ENCODE measurements around the gene ONECUT2.

The ONECUT2 gene

GRCh38 chr18:57443247-57443646 is 8.1 kb downstream of the ONECUT2 start:
- no peak overlapping the region for H3K27ac ChIP-seq
- no peak for DNase-seq (ENCODE audit: low read depth, low spot score)

- no peak overlapping the region for H3K27ac ChIP-seq
- DNase-seq (ENCODE audit: low read depth, low spot score) = no peak
These were observed 8.5 kb downstream of the ONECUT2 start for GRCh38 chr18:57443702-57444101.

DNA sequence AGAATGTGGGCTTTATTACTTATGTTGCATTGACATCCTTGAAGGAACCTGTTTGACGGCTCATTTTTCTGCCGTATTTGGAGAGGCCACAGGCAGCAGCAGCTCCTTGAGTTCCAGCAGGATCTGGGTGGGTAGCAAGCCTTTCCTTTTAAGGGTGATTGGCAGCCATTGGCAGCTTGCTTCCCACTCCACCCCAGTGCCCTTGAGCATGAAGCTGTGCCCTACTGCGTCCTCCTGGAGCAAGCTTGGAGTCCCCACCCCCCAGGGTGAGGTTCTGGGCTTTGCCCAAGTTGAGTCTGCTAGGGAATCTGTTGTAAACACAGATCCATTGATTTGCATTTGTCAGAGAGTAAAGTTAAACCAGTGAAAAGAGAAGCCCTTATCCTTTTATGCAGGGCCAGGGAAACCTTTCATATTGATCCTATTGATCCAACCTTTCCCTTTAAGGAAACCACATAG is 9.2 kb downstream of the ONECUT2 start:
- no peak for DNase-seq (ENCODE audit: low read depth, low spot score)
- H3K27ac ChIP-seq = no peak overlapping the region

DNA sequence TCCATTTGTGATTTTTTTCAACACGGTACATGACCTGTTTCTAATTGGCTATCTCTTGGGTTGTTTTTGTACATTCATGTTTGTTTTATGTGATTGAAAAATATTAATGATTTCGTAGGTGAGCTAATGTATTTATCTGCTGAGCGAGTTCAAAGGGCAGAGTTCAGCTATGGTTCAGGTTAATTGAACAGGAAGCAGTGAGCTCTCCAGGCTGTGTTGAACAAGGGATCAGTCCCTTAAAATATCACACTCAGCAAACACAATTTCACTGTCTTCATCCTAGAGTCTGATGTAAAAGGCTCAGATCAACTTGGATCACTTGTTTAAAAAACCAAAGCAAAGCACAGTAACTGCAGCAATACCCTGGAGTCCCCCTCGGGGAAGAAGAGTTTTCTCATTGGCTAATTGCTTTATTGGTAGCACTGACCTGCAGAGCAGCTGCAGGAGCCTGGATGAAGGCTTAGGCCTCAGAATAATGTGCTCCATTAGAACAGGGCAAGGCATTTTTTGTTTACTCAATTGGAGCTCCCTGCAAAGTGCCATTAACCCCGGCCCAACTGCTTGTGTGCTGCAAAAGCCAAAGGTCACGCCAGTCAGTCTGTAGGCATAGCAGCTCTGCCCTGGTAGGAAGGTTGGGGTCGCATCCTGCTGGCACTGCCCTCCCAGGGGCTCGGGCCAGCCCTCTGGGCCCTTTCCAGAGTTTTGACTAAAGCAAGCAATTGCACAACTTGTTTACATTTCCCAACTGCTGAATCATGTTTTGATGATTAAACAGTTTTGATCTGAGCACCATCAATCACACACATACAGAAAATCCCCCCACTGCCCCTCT is 10.5 kb downstream of the ONECUT2 start:
- no peak for DNase-seq (ENCODE audit: low read depth, low spot score)
- no peak overlapping the region for H3K27ac ChIP-seq

- DNase-seq (ENCODE audit: low read depth, low spot score) = no peak
- H3K27ac ChIP-seq = no peak overlapping the region
These were observed 11.1 kb downstream of the ONECUT2 start for GRCh38 chr18:57446322-57446721.

DNA sequence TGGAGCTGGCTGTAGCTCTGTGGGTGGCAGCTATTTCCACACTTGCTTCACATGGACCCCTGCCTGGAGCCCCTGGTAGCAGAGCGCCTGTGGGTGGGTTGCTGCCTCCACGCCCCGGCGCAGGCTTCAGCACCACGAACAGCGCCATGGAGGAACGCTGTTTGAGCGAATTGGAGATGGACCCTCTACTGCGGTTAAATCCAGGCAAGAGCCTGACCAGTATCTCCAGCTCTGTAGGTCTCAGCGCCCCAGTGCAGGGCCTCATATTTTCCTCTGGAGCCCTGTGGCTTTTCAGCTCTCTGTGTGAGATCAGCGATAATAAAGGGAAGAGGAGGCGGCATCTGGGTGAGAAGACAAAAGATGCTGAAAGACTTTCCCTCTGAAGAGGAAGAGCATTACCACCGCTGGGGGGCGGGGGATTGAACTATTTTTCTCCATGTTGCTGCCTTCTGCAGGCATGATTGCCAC is 12.0 kb downstream of the ONECUT2 start:
- DNase-seq (ENCODE audit: low read depth, low spot score) = no peak
- no peak overlapping the region for H3K27ac ChIP-seq

DNA sequence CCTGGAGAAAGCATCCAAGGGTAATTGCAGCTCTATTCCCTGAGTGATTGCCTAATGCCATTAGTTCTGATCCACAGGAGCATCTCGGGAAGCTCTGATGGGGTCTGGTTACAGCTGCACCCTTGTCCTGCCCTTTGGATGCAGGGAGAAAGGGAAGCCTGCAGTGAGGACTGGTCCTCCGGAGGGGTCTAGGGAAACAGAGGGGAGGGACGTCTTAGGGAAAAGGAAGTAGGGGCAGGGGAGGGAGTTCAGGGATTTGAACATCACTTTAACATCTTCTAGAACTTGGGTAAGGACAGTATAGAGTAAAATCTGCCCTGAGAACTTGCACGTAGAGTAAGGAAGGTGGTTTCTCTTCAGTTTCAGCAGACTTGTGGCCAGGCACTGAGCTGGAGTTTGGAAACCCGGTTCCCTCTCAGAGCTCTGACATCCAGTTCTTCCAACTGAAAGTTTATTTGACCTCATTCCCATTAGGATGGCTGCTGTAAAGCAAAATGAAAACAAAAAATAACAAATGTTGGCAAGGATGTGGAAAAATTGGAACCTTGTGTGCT is 20.5 kb downstream of the ONECUT2 start:
- no peak for DNase-seq (ENCODE audit: low read depth, low spot score)

DNA sequence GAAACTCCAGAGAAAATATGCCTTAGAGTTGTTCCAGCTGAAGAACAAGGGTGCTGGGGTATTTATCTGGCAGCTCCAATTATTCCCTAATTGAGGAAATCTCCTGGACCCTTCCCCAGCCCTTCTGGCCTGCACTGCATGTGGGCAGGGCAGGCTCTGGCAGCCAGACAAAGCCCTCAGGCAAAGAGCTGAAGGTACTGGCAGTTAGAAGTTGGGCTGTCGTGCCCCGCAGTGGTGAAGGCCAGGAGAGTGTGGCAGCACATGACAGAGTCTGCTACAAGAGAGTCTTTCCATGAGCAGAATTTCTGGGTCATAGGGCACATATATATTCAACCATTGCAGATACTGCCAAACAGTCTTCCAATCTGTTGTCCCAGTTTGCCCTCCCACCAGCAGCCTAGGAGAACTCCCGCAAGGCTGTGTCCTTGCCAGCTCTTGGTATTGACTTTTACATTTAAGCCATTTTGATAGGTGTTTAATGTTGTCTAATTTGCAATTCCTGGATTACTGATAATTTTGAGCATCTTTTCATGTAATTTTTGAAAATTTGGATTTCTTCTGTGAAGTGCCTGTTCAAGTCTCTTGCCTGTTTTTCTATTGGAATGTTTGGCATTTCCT is 26.6 kb downstream of the ONECUT2 start:
- DNase-seq (ENCODE audit: low read depth, low spot score) = no peak
- H3K27ac ChIP-seq = no peak overlapping the region

More for the DNA sequence above, 20.5 kb downstream of the ONECUT2 start:
- H3K27ac ChIP-seq = no peak overlapping the region

- no peak for DNase-seq (ENCODE audit: low read depth, low spot score)
These were observed 31.1 kb downstream of the ONECUT2 start for GRCh38 chr18:57466307-57466706.

GRCh38 chr18:57466745-57467409 is 31.7 kb downstream of the ONECUT2 start:
- no peak overlapping the region for H3K27ac ChIP-seq
- DNase-seq (ENCODE audit: low read depth, low spot score) = no peak

More at GRCh38 chr18:57466307-57466706, 31.1 kb downstream of the ONECUT2 start:
- H3K27ac ChIP-seq = no peak overlapping the region

GRCh38 chr18:57469884-57470283 is 34.7 kb downstream of the ONECUT2 start:
- H3K27ac ChIP-seq = no peak overlapping the region
- no peak for DNase-seq (ENCODE audit: low read depth, low spot score)

DNA sequence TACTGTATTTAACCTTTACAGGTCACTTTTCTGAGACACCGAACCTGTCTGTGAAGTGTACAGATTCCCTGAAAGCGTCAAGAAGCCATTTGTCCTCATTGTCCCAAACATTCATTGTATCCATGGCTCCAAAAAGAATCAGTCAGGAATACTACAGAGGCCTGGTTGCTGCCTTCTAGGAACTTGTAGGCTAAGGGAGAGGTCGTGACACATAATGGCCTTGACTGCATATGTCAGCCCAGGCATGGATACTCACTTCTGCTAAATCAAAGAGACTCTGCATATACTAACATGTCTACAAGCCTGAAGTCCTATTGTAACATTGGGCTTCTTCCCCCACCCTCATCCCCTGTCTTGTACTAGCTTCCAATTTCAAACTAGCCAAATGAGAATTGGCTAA is 40.2 kb downstream of the ONECUT2 start:
- no peak overlapping the region for H3K27ac ChIP-seq
- DNase-seq (ENCODE audit: low read depth, low spot score) = no peak

DNA sequence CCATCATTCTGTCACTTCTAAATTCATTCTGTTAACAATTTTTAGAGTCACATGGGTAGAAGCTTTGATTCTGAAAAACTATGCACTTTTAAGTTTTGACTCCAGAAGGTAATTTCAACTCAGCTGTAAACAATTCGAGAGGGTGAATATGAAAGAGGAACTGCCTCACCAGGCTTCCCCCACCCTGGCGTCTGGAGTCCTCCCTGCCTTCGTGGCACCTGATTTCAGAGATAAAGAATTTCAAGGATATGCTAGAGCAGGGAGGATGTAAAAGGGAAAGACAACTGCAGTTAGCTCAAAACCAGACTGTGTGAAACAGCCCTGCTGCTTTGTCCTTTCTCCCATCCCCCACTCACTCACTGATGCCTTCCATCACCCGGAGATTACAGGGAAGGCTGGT is 40.7 kb downstream of the ONECUT2 start:
- DNase-seq (ENCODE audit: low read depth, low spot score) = no peak

GRCh38 chr18:57480733-57481132 is 45.6 kb downstream of the ONECUT2 start:
- DNase-seq (ENCODE audit: low read depth, low spot score) = no peak

More for the DNA sequence above, 40.7 kb downstream of the ONECUT2 start:
- no peak overlapping the region for H3K27ac ChIP-seq

GRCh38 chr18:57497372-57498294 is 62.5 kb downstream of the ONECUT2 start:
- no peak for DNase-seq (ENCODE audit: low read depth, low spot score)
- no peak overlapping the region for H3K27ac ChIP-seq

More at GRCh38 chr18:57480733-57481132, 45.6 kb downstream of the ONECUT2 start:
- H3K27ac ChIP-seq = no peak overlapping the region

- no peak for DNase-seq (ENCODE audit: low read depth, low spot score)
- no peak overlapping the region for H3K27ac ChIP-seq
These were observed 63.6 kb downstream of the ONECUT2 start for GRCh38 chr18:57498682-57499256.

GRCh38 chr18:57502624-57503023 is 67.5 kb downstream of the ONECUT2 start:
- H3K27ac ChIP-seq = no peak overlapping the region
- DNase-seq (ENCODE audit: low read depth, low spot score) = no peak

DNA sequence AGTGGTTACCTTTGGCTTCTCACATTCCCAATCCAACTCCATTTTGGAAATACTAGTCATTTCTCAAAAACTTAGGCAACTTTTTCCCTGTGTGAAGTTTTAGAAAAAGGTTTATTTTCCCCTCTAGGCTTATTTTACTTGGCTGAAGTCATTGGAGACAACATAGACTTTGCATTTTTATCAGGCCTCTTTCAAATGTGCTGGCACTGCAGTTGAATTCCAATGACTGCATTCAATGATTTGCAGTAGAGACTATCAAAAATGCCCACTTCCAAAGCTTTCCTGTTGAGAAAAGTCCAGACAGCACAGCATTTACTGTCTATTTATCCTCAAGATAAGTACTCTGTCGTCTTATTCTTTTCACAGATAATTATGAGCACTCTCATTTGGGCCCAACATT is 70.1 kb downstream of the ONECUT2 start:
- no peak overlapping the region for H3K27ac ChIP-seq
- DNase-seq (ENCODE audit: low read depth, low spot score) = no peak

GRCh38 chr18:57516056-57516455 is 80.9 kb downstream of the ONECUT2 start:
- H3K27ac ChIP-seq = no peak overlapping the region
- no peak for DNase-seq (ENCODE audit: low read depth, low spot score)

Data from epithelial cell of prostate (primary cell).